Effector CD8-positive, alpha-beta T cell (primary cell): ENCODE measurements around the gene CADM2.
"Not testable (repeated sequence)": the region's sequence is repeated elsewhere in the genome, so short reads cannot be mapped to it uniquely, and the experiment has no call there.

Experiments
- DNase-seq: peaks from one replicate; lab custom pipeline; 2025; lab: John Stamatoyannopoulos, UW
- total RNA-seq, 4 experiments: gene quantifications; one replicate each; lab custom pipeline; 2026; lab: John Stamatoyannopoulos, UW

Gene CADM2
- 0 to 2.9 (median 0.24) reads per million in 4 experiments for total RNA-seq

- peak; percentile 28 for DNase-seq
These were observed at the start of gene CADM2 for GRCh38 chr3:84958495-84959469. TSS of gene CADM2 (plus strand) at chr3:84958989.

GRCh38 chr3:84918592-84918991 lies 40.2 kb upstream of the CADM2 start:
- DNase-seq, result not testable (repeated sequence)

GRCh38 chr3:84922682-84923081 lies 36.1 kb upstream of the CADM2 start:
- DNase-seq, result no peak

GRCh38 chr3:84925571-84925970 lies 33.2 kb upstream of the CADM2 start:
- no peak for DNase-seq

GRCh38 chr3:84943379-84943778 lies 15.4 kb upstream of the CADM2 start:
- no peak for DNase-seq

- no peak for DNase-seq
These were observed 12.5 kb upstream of the CADM2 start for GRCh38 chr3:84946240-84946639.

DNA sequence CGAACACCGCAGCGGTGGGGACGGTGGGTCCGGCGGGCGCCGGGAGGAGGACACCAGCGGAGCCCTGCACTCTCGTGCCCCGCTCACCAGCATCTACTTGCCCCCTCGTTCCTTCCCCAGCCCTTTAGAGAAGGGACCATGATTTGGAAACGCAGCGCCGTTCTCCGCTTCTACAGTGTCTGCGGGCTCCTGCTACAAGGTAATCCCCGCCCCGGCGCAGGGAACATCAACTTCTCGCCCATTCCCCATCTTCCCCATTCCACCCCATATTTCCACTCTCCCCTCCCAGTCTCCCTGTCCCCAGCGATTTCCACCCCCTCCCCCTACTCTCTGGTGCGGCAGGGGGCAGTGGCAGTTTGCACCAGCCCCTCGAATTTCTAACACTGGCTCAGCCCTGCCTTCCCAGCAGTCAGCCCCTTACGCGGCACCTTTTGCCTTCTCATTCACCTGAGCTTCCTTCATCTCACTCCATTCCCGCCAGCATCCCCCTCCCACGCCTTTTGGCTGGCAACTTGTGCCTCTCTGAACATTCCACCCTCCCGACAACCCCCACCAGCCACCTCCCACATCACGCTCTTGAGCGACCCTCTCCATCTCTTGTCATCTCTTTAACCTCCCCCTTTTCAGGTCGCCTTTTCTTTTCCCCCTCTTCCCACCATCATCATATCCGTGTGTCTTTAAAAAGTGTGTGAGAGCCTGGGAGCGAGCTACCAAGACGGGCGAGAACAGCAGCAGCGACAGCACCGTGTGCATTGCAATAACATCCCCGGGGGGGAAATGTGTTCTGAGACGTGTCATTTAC lies 882 bp downstream of the CADM2 start:
- no peak for DNase-seq

GRCh38 chr3:84960581-84960980 lies 1.8 kb downstream of the CADM2 start:
- DNase-seq, result no peak

GRCh38 chr3:84961011-84961410 lies 2.2 kb downstream of the CADM2 start:
- no peak for DNase-seq

GRCh38 chr3:84961521-84962255 lies 2.9 kb downstream of the CADM2 start:
- DNase-seq, result no peak

DNA sequence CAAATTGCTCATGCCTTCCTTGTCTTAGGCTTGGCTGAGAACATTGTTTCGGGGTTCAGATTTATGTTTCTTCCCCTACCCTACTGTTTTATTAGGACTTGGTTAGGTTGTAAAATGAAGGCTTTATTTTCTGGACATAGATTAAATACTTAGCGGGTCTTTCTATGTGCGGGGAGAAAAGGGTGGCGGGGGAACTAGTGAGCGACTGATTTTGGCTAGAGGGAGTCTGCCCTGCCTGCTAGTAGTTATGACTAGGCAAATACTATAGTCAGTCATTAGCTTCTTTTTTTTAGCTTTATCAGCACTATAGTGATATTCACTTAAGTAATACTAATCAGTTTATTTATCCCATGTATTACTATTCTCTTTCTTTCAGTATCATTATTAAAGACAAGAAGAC lies 3.6 kb downstream of the CADM2 start:
- no peak for DNase-seq

- DNase-seq, result no peak
These were observed 4.3 kb downstream of the CADM2 start for GRCh38 chr3:84963137-84963536.

GRCh38 chr3:84965141-84965540 lies 6.4 kb downstream of the CADM2 start:
- DNase-seq, result no peak

DNA sequence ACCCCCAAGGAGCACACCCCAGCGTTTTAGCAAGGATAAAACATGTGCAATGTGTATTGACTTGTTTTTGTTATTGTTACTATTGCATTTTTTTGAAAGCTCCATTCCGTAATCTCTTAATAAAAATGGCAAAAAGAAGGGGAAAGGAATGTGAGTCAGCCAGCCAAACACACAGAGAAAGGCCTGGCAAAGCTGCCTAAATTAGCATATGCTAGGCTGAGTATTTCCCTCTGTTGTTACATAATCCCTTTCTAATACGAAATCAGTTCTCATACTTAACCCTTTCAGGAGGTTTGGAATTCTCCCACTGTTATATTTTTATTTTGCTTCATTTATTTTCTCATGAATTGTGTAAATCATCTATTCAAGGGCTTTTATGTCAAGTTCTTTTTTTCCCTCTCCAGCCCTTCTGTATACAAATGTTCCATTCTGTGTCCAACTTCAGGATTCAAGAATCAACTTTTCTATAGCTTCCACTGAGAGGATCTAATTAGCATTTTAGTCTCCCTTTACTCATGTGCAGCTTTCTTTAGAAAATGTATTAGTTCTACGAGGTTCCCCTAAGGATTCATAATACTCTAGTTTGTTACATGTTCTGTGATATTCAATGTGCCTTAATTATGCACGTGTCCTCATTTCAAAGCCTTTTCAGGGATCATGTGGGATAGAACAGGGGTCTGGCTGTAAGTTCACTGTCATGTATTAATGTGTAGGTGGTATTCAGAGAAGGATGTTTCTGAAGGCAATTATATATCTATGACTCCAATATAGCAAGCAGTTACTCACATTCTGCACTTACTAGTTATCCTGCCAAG lies 9.2 kb downstream of the CADM2 start:
- no peak for DNase-seq

- DNase-seq, result no peak
These were observed 10.0 kb downstream of the CADM2 start for GRCh38 chr3:84968701-84969235.

- no peak for DNase-seq
These were observed 15.6 kb downstream of the CADM2 start for GRCh38 chr3:84974347-84974746.

DNA sequence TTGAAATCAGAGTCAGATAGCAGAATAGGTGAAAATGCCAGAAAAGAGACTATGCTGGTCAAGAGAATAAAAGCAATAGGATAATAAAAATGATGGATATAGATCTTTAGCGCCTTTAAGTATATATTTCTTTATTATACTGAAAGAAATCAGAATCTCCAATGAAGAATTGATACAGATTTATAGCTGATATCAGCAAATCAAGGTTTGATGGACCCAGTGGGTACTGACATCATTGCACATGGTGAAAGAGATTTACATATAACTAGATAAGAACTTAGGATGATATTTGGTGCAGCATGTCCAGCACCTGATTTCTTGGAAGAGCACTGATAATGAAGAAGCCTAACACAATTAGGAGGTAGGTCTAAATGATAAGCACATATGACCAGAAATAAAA lies 18.2 kb downstream of the CADM2 start:
- no peak for DNase-seq

DNA sequence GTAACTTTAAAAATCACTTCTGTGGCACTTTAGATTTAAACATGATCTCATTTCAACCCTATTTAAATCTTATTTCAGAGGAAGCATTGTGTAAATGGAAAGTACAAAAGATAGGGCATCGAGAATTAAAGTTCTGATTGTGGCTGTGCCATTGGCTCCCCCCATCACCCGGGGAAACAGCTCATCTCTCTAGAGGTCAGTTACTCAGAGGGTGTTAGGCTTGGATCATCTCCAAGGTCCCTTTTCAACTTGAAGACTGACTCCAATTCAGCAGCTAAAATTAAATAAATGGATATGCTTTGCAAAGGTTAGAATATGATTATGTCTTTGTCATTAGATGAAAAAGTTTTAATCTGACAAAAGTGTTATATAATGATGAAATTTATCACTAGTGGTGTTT lies 20.1 kb downstream of the CADM2 start:
- DNase-seq, result no peak

DNA sequence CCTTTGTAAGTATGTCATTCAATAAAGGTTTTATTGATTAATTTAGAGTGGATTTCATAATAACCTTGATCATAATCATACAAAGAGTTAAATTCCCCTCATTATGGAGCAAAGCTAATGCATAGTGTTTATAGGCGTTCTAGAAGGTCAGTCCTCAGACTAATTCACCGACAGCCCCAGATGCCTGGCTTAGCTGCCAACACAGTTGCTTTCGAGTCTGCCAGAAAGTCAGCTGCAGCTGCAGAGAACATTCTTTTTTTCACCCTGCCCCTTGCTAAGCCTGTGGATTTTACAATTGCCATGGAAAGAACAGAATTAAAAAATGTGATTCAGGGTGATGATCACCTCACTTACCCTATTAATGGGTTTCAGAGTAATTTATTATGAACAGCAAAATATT lies 21.2 kb downstream of the CADM2 start:
- no peak for DNase-seq

DNA sequence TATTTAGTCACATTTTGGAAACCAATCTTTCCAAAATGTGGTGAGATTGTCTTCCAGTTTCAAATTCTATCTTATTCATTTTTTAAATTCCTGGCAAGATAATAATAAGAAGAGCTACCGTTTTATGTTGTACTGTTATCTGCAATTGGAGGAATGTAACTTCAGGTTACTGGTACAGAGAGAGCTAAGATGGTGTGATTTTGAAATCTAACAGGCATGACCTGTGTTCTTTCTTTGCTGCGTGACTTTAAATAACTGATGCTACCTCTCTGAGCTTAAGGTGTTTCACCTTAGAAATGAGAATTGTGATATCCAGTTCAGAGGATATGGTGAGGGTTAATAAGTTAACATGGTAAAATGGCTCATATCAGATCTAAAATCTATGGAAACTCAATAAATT lies 21.7 kb downstream of the CADM2 start:
- DNase-seq, result no peak

- no peak for DNase-seq
These were observed 24.7 kb downstream of the CADM2 start for GRCh38 chr3:84983490-84983889.
